K562 (cell line): Measurements from ENCODE around the gene SH3GL3.

Experiments
- ATF1 ChIP-seq, 2 experiments: fragments of 450-650 bp in 1 of 2; IDR thresholded peaks; 2 replicates each; pipeline ENCODE4 v1.6.1; 2016; ENCODE audit warnings: missing compliant biosample characterization in 1 of 2, missing genetic modification characterization in 1 of 2
- CREM ChIP-seq: IDR thresholded peaks from 2 replicates; pipeline ENCODE4 v1.6.1; 2014; ENCODE audit warnings: antibody characterized with exemption, low read depth
- NFE2L1 ChIP-seq: fragments of 450-650 bp; IDR thresholded peaks from 2 replicates; pipeline ENCODE4 v1.6.1; 2016; ENCODE audit warnings: missing genetic modification characterization, low read depth, mild to moderate bottlenecking, missing compliant biosample characterization, moderate library complexity, borderline replicate concordance
- YY1 ChIP-seq, 3 experiments: IDR thresholded peaks; 2 replicates each; pipeline ENCODE4 v1.6.1; 2011; ENCODE audit warnings: low read length in 2 of 3, mild to moderate bottlenecking in 2 of 3, moderate library complexity in 2 of 3, borderline replicate concordance in 1 of 3, control low read depth in 1 of 3, low read depth in 1 of 3; ENCODE audit not compliant: insufficient read depth in 3 of 3, insufficient replicate concordance in 2 of 3, control insufficient read depth in 1 of 3, insufficient read length in 1 of 3; ENCODE audit errors: extremely low read depth in 1 of 3
- ZFX ChIP-seq: sonication (generic); formaldehyde crosslinking; IDR thresholded peaks from 2 replicates; pipeline ENCODE4 v1.8.0; 2022; ENCODE audit warnings: mild to moderate bottlenecking, missing genetic modification reagents, moderate library complexity
- ZNF12 ChIP-seq: sonication (generic); formaldehyde crosslinking; IDR thresholded peaks from 2 replicates; pipeline ENCODE4 v1.4.0; 2020; ENCODE audit warnings: mild to moderate bottlenecking, missing genetic modification reagents
- ZNF75A ChIP-seq: fragments of 450-650 bp; formaldehyde crosslinking; IDR thresholded peaks from 2 replicates; pipeline ENCODE4 v1.4.0; 2020; ENCODE audit warnings: mild to moderate bottlenecking
- TF ChIP-seq, protein P1 (sequence below), 3 experiments: IDR thresholded peaks in 2 of 3; conservative IDR thresholded peaks in 1 of 3; 2 replicates each; pipeline ENCODE4 v1.5.1; 2011 to 2012; ENCODE audit warnings: low read length in 3 of 3, mild to moderate bottlenecking in 3 of 3, control low read depth in 2 of 3, improper control_type of control experiment in 1 of 3, inconsistent platforms in 1 of 3, low read depth in 1 of 3, mixed read lengths in 1 of 3, moderate library complexity in 1 of 3; ENCODE audit not compliant: insufficient read depth in 2 of 3

DNA sequence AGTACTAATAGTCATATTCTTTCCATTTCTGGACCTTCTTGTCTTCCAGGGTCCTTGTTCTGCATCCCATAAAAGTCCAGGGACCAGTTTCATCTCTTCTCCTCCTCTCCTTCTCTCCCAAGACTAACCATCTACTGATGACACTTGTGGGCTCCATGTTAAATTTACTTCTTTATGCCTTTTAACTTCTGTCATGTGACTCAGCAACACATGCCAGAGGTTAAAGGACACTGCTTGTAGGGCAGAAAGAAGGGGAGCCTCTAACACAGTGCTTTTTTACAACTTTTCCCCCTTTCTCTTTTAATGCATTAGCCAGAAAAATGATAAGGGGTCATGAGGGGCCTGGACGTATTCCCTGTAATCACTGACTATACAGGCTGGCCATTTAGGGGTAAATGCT, 10.0 kb downstream of the SH3GL3 start:
- TF ChIP-seq NFE2L1, result no peak
- no peak for TF ChIP-seq YY1 (IDR thresholded peaks at IDR 0.05; ENCODE audit: borderline replicate concordance in 1 of 3, control insufficient read depth in 1 of 3, extremely low read depth in 1 of 3, insufficient read depth in 3 of 3, insufficient read length in 1 of 3, insufficient replicate concordance in 2 of 3, low read depth in 1 of 3, low read length in 2 of 3)
- TF ChIP-seq, protein P1, sequence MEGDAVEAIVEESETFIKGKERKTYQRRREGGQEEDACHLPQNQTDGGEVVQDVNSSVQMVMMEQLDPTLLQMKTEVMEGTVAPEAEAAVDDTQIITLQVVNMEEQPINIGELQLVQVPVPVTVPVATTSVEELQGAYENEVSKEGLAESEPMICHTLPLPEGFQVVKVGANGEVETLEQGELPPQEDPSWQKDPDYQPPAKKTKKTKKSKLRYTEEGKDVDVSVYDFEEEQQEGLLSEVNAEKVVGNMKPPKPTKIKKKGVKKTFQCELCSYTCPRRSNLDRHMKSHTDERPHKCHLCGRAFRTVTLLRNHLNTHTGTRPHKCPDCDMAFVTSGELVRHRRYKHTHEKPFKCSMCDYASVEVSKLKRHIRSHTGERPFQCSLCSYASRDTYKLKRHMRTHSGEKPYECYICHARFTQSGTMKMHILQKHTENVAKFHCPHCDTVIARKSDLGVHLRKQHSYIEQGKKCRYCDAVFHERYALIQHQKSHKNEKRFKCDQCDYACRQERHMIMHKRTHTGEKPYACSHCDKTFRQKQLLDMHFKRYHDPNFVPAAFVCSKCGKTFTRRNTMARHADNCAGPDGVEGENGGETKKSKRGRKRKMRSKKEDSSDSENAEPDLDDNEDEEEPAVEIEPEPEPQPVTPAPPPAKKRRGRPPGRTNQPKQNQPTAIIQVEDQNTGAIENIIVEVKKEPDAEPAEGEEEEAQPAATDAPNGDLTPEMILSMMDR (IDR thresholded peaks at IDR 0.05 in 2 of 3, conservative IDR thresholded peaks at IDR 0.05 in 1 of 3; ENCODE audit: insufficient read depth in 2 of 3, low read depth in 1 of 3, low read length in 3 of 3), result no peak
- no peak for TF ChIP-seq ZNF75A (CRISPR knock-in tag)
- TF ChIP-seq ATF1 (CRISPR knock-in tag; IDR thresholded peaks at IDR 0.05), result no peak
- no peak for TF ChIP-seq ATF1 (tag; IDR thresholded peaks at IDR 0.05)
- TF ChIP-seq ZNF12 (CRISPR knock-in tag), result no peak
- no peak for TF ChIP-seq CREM
- TF ChIP-seq ZFX, result no peak
